H9 (cell line): ENCODE measurements around the gene TSSC4. TPM values are rescaled to one million over a fixed set of nuclear protein-coding genes. Genes with fewer than 3 reads are reported as not detected.
A peak's percentile ranks its signal among the peaks of the same experiment; 100 is the strongest.

Experiments
- DNase-seq: peaks from one replicate; pipeline ENCODE4 v3.0.0-alpha.2; 2017
- H2AFZ ChIP-seq: one replicate; pipeline ENCODE4 v1.6.1; 2013; ENCODE audit warnings: mild to moderate bottlenecking, low read length, control low read depth, moderate library complexity
- H2AK5ac ChIP-seq: 2 replicates; pipeline ENCODE4 v1.6.1; 2013; ENCODE audit warnings: low read length, control low read depth, mixed read lengths; ENCODE audit not compliant: insufficient read length
- H2BK120ac ChIP-seq: one replicate; pipeline ENCODE4 v1.6.1; 2013; ENCODE audit warnings: low read depth, mild to moderate bottlenecking, low read length, control low read depth, inconsistent platforms; ENCODE audit not compliant: poor library complexity, severe bottlenecking
- H2BK12ac ChIP-seq: 2 replicates; pipeline ENCODE4 v1.6.1; 2013; ENCODE audit warnings: low read length, control low read depth, mixed read lengths, low read depth; ENCODE audit not compliant: insufficient read length
- H2BK15ac ChIP-seq: 2 replicates; pipeline ENCODE4 v1.6.1; 2013; ENCODE audit warnings: low read depth, low read length, control low read depth
- H2BK20ac ChIP-seq: one replicate; pipeline ENCODE4 v1.6.1; 2013; ENCODE audit warnings: low read depth, mild to moderate bottlenecking, low read length, control low read depth, inconsistent platforms; ENCODE audit not compliant: poor library complexity, severe bottlenecking
- H2BK5ac ChIP-seq: 2 replicates; pipeline ENCODE4 v1.6.1; 2013; ENCODE audit warnings: low read length, control low read depth, mixed read lengths; ENCODE audit not compliant: insufficient read length
- H3K14ac ChIP-seq: 2 replicates; pipeline ENCODE4 v1.6.1; 2013; ENCODE audit warnings: low read length, control low read depth; ENCODE audit not compliant: insufficient read depth
- H3K18ac ChIP-seq: 2 replicates; pipeline ENCODE4 v1.6.1; 2013; ENCODE audit warnings: low read depth, mild to moderate bottlenecking, mixed read lengths, low read length, control low read depth; ENCODE audit not compliant: insufficient read length
- H3K23ac ChIP-seq: 2 replicates; pipeline ENCODE4 v1.6.1; 2013; ENCODE audit warnings: low read length, control low read depth, mixed read lengths, low read depth; ENCODE audit not compliant: insufficient read length
- H3K23me2 ChIP-seq: 2 replicates; pipeline ENCODE4 v1.6.1; 2013; ENCODE audit warnings: low read depth, mild to moderate bottlenecking, mixed read lengths, low read length, control low read depth; ENCODE audit not compliant: insufficient read length, poor library complexity, severe bottlenecking
- H3K27ac ChIP-seq: 2 replicates; pipeline ENCODE4 v1.5.1; 2013; ENCODE audit warnings: low read length, control low read depth, mixed read lengths, low read depth; ENCODE audit not compliant: insufficient read length
- H3K27me3 ChIP-seq: 2 replicates; pipeline ENCODE4 v1.6.1; 2013; ENCODE audit warnings: low read length, control low read depth, inconsistent platforms; ENCODE audit not compliant: insufficient read depth
- H3K4ac ChIP-seq: 2 replicates; pipeline ENCODE4 v1.6.1; 2013; ENCODE audit warnings: low read depth, mild to moderate bottlenecking, control low read depth, inconsistent platforms, low read length, moderate library complexity
- H3K4me1 ChIP-seq: 2 replicates; pipeline ENCODE4 v1.6.1; 2013; ENCODE audit warnings: low read length, control low read depth, inconsistent platforms; ENCODE audit not compliant: insufficient read depth
- H3K4me2 ChIP-seq: 2 replicates; pipeline ENCODE4 v1.6.1; 2013; ENCODE audit warnings: low read length, control low read depth, mixed read lengths; ENCODE audit not compliant: insufficient read length, insufficient read depth
- H3K56ac ChIP-seq: 2 replicates; pipeline ENCODE4 v1.6.1; 2013; ENCODE audit warnings: low read depth, mild to moderate bottlenecking, mixed read lengths, low read length, control low read depth; ENCODE audit not compliant: insufficient read length
- H3K79me1 ChIP-seq: 2 replicates; pipeline ENCODE4 v1.6.1; 2013; ENCODE audit warnings: low read depth, mild to moderate bottlenecking, moderate library complexity, low read length, control low read depth, inconsistent platforms; ENCODE audit not compliant: insufficient read depth, poor library complexity, severe bottlenecking
- H3K79me2 ChIP-seq: 2 replicates; pipeline ENCODE4 v1.6.1; 2013; ENCODE audit warnings: low read length, control low read depth, inconsistent platforms; ENCODE audit not compliant: insufficient read depth
- H3K9ac ChIP-seq: 2 replicates; pipeline ENCODE4 v1.6.1; 2013; ENCODE audit warnings: low read length, control low read depth, mixed read lengths; ENCODE audit not compliant: insufficient read length; ENCODE audit errors: extremely low read depth
- H3K9me3 ChIP-seq: one replicate; pipeline ENCODE4 v1.6.1; 2013; ENCODE audit warnings: low read depth, low read length, inconsistent platforms; ENCODE audit not compliant: control insufficient read depth
- H3T11ph ChIP-seq: one replicate; pipeline ENCODE4 v1.6.1; 2013; ENCODE audit warnings: mild to moderate bottlenecking, low read length, control low read depth, inconsistent platforms
- H4K20me1 ChIP-seq: one replicate; pipeline ENCODE4 v1.6.1; 2013; ENCODE audit not compliant: control insufficient read depth, insufficient read length, insufficient read depth
- H4K5ac ChIP-seq: 2 replicates; pipeline ENCODE4 v1.6.1; 2013; ENCODE audit warnings: low read depth, mild to moderate bottlenecking, mixed read lengths, low read length, control low read depth; ENCODE audit not compliant: insufficient read length
- H4K8ac ChIP-seq: replicated peaks from 2 replicates; pipeline ENCODE4 v1.6.1; 2013; ENCODE audit warnings: low read length, control low read depth, mixed read lengths, low read depth; ENCODE audit not compliant: insufficient read length
- H4K91ac ChIP-seq: 2 replicates; pipeline ENCODE4 v1.6.1; 2013; ENCODE audit warnings: low read depth, mild to moderate bottlenecking, moderate library complexity, mixed read lengths, low read length, control low read depth; ENCODE audit not compliant: insufficient read length
- H3K27ac Mint-ChIP-seq, 3 experiments: 2 replicates in 2 of 3; 3 replicates in 1 of 3; pipeline ENCODE4 v1.8.0; 2020 to 2021; ENCODE audit warnings: mixed read lengths in 3 of 3, mild to moderate bottlenecking in 1 of 3, moderate library complexity in 1 of 3
- H3K27me3 Mint-ChIP-seq: 2 replicates; pipeline ENCODE4 v1.8.0; 2021; ENCODE audit warnings: low read depth, mild to moderate bottlenecking, moderate library complexity, mixed read lengths
- H3K36me3 Mint-ChIP-seq, 3 experiments: 2 replicates in 2 of 3; 3 replicates in 1 of 3; pipeline ENCODE4 v1.8.0; 2020 to 2021; ENCODE audit warnings: low read depth in 3 of 3, mixed read lengths in 3 of 3; ENCODE audit not compliant: insufficient read depth in 1 of 3
- H3K4me1 Mint-ChIP-seq, 2 experiments: 2 replicates each; pipeline ENCODE4 v1.8.0; 2020; ENCODE audit warnings: mixed read lengths in 2 of 2
- H3K4me3 Mint-ChIP-seq, 2 experiments: 2 replicates in 1 of 2; 3 replicates in 1 of 2; pipeline ENCODE4 v1.8.0; 2020 to 2021; ENCODE audit warnings: mild to moderate bottlenecking in 2 of 2, mixed read lengths in 2 of 2, moderate library complexity in 1 of 2
- H3K9me3 Mint-ChIP-seq, 2 experiments: 2 replicates in 1 of 2; 3 replicates in 1 of 2; pipeline ENCODE4 v1.8.0; 2020; ENCODE audit warnings: mild to moderate bottlenecking in 2 of 2, mixed read lengths in 2 of 2, moderate library complexity in 1 of 2
- CTCF ChIP-seq: fragments of 200-600 bp; sonication (generic); conservative IDR thresholded peaks from 3 replicates; pipeline ENCODE4 v1.8.0; 2021; ENCODE audit warnings: antibody characterized with exemption, mild to moderate bottlenecking
- WGBS: extraction: QIAGEN DNeasy Blood & Tissue Kit; methylation state at CpG from one replicate; pipeline ENCODE4 v1.1.7; 2013; ENCODE audit warnings: missing lambda C conversion rate, low lambda C conversion rate, mixed read lengths; ENCODE audit not compliant: insufficient read length; ENCODE audit errors: extremely low coverage; 5-methylcytosine and 5-hydroxymethylcytosine counted together
- total RNA-seq: library from RNA; stranded (reverse); gene quantifications from 2 replicates; pipeline ENCODE4 v1.2.1, GENCODE V29; 2021

The TSSC4 gene
- total RNA-seq, 1 experiment from 2014 or later = 51.0 TPM

DNA sequence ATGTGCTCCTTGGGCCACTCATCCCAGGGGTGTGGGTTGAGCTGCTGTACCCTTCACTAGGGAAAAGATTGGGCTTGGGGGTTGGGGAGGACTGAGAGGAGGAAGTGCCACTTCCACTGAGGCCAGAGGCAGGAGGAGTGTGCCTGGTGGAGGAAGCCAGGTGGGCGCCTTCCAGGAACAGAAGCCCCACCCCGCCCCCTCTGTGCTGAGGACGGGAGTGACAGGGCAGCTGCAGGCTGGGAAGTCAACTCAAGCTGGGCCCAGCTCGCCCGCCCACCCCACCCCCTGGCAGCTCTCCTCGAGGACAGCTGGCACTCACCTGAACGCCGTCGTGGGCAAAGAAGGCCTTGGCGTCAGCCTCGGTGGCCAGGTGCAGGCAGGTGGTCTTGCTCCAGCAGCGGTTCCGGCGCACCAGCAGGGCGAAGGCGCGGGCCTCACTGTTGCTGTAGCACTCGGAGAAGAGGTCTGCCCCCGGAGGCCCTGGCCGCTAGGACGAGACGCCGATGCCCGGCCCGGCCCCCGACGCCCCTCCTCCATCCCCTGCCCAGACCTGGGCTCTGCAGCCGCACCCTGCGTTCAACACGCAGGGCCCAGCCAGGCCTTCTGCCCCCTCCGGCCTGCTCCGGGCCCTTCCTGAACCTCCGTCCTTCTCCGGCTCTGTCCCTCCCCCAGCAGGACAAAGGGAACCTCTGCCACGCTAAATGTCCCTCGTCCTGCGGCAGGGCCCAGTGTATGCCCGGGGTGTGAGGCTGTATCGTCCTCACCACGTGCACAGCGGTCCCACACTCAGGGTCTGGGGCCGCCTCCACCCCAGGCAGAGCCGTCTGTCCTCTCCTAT, 13.4 kb downstream of the TSSC4 start:
- H3K27ac Mint-ChIP-seq = no peak overlapping the region; a peak in 1 of 7 replicates
- Histone ChIP-seq H3K23me2 (no peaks in the 10 kb centered on the region), H3K56ac (no peak overlapping the region), H3K4me2 (no peak overlapping the region), H2BK120ac (no peak overlapping the region), H3K9me3 (no peaks in the 10 kb centered on the region), H3K79me1 (no peaks in the 10 kb centered on the region), H3K14ac (no peak overlapping the region), H3K18ac (no peak overlapping the region), H3K23ac (no peak overlapping the region), H3T11ph (no peak overlapping the region), H4K91ac (no peak overlapping the region), H4K5ac (no peak overlapping the region), H4K20me1 (no peaks in the 10 kb centered on the region), H2BK12ac (no peak overlapping the region), H3K79me2 (no peaks in the 10 kb centered on the region), H3K27me3 (no peaks in the 10 kb centered on the region), H2AK5ac (no peak overlapping the region), H3K4me1 (no peaks in the 10 kb centered on the region), H4K8ac (no peak overlapping the region), H3K9ac (no peak overlapping the region), H2BK20ac (no peak overlapping the region), H2BK15ac (no peak overlapping the region), H3K27ac (no peak overlapping the region), H2AFZ (no peak overlapping the region), H3K4ac (no peak overlapping the region), H2BK5ac (no peak overlapping the region)
- TF ChIP-seq CTCF = no peak
- no CpG with 5 or more reads among the region's 43 CpGs for WGBS
- DNase-seq = peak; percentile 39
- no peaks in the 10 kb centered on the region for H3K9me3 Mint-ChIP-seq
- peaks cover 5% of the 10 kb centered on the region for H3K27me3 Mint-ChIP-seq
- no peaks in the 10 kb centered on the region for H3K36me3 Mint-ChIP-seq
- H3K4me3 Mint-ChIP-seq = no peak overlapping the region
- H3K4me1 Mint-ChIP-seq = no peaks in the 10 kb centered on the region
